Peyer's patch (tissue), 4 donors: ENCODE data around the gene SYNC.

Experiments used
- POLR2A ChIP-seq, 2 donors: fragments of 450-650 bp; IDR thresholded peaks; one replicate each; pipeline ENCODE4 v1.5.1; 2017; ENCODE audit warnings: antibody characterized with exemption in 2 of 2, mild to moderate bottlenecking in 2 of 2, moderate library complexity in 2 of 2
- TF ChIP-seq, protein P1 (sequence below), 6 experiments: fragments of 450-650 bp in 4 of 6; fragments of 200-600 bp in 2 of 6; sonication (generic) in 1 of 6; IDR thresholded peaks; one replicate each; pipeline ENCODE4 v1.5.1; 2017 to 2019; ENCODE audit warnings: antibody characterized with exemption in 6 of 6, mild to moderate bottlenecking in 3 of 6, moderate library complexity in 1 of 6

DNA sequence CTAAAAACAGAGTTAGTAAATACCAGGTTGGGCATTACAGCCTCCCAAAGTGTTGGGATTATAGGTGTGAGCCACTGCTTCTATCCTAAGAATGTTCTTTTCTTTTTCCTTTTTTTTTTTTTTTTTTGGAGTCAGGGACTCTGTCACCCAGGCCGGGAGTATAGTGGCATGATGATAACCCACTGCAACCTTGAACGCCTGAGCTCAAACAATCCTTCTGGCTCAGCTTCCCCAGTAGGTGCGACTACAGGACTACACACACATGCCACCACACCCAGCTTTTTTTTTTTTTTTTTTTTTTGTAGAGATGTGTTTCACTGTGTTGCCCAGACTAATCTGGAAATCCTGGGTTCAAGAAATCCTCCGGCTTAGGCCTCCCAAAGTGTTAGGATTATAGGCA, 58.1 kb downstream of the SYNC start:
- TF ChIP-seq, protein P1, sequence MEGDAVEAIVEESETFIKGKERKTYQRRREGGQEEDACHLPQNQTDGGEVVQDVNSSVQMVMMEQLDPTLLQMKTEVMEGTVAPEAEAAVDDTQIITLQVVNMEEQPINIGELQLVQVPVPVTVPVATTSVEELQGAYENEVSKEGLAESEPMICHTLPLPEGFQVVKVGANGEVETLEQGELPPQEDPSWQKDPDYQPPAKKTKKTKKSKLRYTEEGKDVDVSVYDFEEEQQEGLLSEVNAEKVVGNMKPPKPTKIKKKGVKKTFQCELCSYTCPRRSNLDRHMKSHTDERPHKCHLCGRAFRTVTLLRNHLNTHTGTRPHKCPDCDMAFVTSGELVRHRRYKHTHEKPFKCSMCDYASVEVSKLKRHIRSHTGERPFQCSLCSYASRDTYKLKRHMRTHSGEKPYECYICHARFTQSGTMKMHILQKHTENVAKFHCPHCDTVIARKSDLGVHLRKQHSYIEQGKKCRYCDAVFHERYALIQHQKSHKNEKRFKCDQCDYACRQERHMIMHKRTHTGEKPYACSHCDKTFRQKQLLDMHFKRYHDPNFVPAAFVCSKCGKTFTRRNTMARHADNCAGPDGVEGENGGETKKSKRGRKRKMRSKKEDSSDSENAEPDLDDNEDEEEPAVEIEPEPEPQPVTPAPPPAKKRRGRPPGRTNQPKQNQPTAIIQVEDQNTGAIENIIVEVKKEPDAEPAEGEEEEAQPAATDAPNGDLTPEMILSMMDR (IDR thresholded peaks at IDR 0.05), result no peak
- no peak for TF ChIP-seq POLR2A (IDR thresholded peaks at IDR 0.05)
